Measurements from ENCODE around the gene GRID2. TPM values are rescaled to one million over a fixed set of nuclear protein-coding genes. Genes with fewer than 3 reads are reported as not detected.
A peak's percentile ranks its signal among the peaks of the same experiment; 100 is the strongest.

GRID2 gene
- total RNA-seq, 1 experiment from 2014 or later: not detected

DNA sequence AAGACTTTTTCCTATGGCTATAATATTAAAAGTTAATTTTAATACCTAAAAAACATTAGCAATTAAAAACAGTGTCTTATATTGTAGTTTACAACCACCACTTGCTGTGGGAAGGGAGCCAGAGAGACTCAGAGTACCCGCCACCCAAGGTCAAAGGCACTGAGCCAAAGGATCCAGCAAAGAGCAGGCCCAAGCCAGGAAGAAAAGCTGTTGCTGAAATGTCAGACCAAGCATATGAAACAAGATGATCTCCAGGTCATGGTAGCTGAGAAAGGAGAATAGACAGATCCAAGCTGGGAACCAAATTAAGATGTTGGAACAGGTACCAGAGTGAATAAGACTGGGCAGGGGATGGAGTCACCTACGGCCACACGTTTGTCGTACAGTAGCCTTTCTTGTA lies 1506.0 kb downstream of the GRID2 start:
- intact Hi-C loops (cut with micrococcal nuclease): no loop called here
- BruUV-seq (replicated peaks): no TSS peak
- H3K27ac Mint-ChIP-seq (ENCODE audit: low read depth, unreplicated experiment): no peak overlapping the region
- H3K9me3 Mint-ChIP-seq (ENCODE audit: unreplicated experiment): no peaks in the 10 kb centered on the region
- TF ChIP-seq, protein P1, sequence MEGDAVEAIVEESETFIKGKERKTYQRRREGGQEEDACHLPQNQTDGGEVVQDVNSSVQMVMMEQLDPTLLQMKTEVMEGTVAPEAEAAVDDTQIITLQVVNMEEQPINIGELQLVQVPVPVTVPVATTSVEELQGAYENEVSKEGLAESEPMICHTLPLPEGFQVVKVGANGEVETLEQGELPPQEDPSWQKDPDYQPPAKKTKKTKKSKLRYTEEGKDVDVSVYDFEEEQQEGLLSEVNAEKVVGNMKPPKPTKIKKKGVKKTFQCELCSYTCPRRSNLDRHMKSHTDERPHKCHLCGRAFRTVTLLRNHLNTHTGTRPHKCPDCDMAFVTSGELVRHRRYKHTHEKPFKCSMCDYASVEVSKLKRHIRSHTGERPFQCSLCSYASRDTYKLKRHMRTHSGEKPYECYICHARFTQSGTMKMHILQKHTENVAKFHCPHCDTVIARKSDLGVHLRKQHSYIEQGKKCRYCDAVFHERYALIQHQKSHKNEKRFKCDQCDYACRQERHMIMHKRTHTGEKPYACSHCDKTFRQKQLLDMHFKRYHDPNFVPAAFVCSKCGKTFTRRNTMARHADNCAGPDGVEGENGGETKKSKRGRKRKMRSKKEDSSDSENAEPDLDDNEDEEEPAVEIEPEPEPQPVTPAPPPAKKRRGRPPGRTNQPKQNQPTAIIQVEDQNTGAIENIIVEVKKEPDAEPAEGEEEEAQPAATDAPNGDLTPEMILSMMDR (IDR thresholded peaks at IDR 0.05; ENCODE audit: unreplicated experiment): no peak
- peaks cover 5% of the 10 kb centered on the region for H3K36me3 Mint-ChIP-seq (ENCODE audit: insufficient read depth, unreplicated experiment)
- no peaks in the 10 kb centered on the region for H3K27me3 Mint-ChIP-seq (ENCODE audit: insufficient read depth, unreplicated experiment)
- no peak overlapping the region for H3K4me3 Mint-ChIP-seq (ENCODE audit: unreplicated experiment)
- peaks cover 16% of the 10 kb centered on the region for H3K4me1 Mint-ChIP-seq (ENCODE audit: insufficient read depth, unreplicated experiment)
- CTCF ChIA-PET: interaction anchor here (0.7 to 1.5 kb wide), 5 partner anchors 8 to 321 kb away, joined by 3 to 5 read pairs (median 3); no protein-coding TSS in a partner anchor
- POLR2A ChIA-PET: interaction anchor here (1.2 to 1.3 kb wide), 3 partner anchors 10 to 18 kb away, joined by 3 to 4 read pairs (median 4); no protein-coding TSS in a partner anchor
- DNase-seq (ENCODE audit: unreplicated experiment): peak; percentile 35

DNA sequence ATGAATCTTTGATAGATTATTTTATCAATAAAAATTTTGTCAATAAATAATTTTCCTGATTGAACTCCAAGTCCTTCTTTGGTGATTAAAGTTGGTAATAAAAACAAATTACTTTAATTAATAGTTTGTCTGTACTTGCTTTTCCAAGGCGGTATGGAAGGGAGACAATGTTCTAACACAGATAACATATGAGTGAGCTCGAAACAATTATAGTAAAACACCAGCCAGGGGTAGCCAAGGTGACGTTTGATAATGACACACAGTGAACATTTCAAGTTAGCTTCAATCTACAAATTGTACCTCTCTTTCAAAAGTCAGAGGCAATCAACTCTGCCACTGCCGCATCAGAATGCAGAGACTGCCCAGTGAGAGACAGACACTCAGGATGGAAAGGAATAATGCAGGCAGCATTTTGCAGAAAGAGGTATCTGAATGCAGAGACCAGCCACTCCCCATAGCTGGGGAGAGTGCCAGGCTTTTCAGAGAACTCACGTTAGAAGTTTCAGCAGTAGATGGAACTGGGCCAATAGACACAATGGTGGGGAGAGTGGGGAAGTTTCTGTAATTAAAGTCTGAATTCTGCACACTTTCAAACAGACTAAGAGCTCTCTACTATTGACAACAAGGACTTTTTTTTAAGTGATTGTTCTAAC lies 1506.7 kb downstream of the GRID2 start:
- no TSS peak for BruUV-seq (replicated peaks)
- TF ChIP-seq, protein P1 (IDR thresholded peaks at IDR 0.05; ENCODE audit: unreplicated experiment): no peak
- ChIA-PET POLR2A (interaction anchor here (0.5 to 1.3 kb wide), 5 partner anchors 8 to 222 kb away, joined by 3 to 5 read pairs (median 4); no protein-coding TSS in a partner anchor), CTCF (interaction anchor here (0.6 to 1.5 kb wide), 7 partner anchors 9 to 329 kb away, joined by 3 to 5 read pairs (median 3); no protein-coding TSS in a partner anchor)
- Mint-ChIP-seq H3K9me3 (ENCODE audit: unreplicated experiment) (no peaks in the 10 kb centered on the region), H3K36me3 (ENCODE audit: insufficient read depth, unreplicated experiment) (peaks cover 5% of the 10 kb centered on the region), H3K4me3 (ENCODE audit: unreplicated experiment) (peak overlapping the region; percentile 12), H3K27me3 (ENCODE audit: insufficient read depth, unreplicated experiment) (no peaks in the 10 kb centered on the region), H3K27ac (ENCODE audit: low read depth, unreplicated experiment) (peak overlapping the region; percentile 33), H3K4me1 (ENCODE audit: insufficient read depth, unreplicated experiment) (peaks cover 16% of the 10 kb centered on the region)
- DNase-seq (ENCODE audit: unreplicated experiment): peak; percentile 86
- intact Hi-C loops (cut with micrococcal nuclease): no loop called here

- TF ChIP-seq, protein P1 (IDR thresholded peaks at IDR 0.05; ENCODE audit: unreplicated experiment): no peak
Observed at GRCh38 chr4:93813092-93813491, 1509.3 kb downstream of the GRID2 start.

DNA sequence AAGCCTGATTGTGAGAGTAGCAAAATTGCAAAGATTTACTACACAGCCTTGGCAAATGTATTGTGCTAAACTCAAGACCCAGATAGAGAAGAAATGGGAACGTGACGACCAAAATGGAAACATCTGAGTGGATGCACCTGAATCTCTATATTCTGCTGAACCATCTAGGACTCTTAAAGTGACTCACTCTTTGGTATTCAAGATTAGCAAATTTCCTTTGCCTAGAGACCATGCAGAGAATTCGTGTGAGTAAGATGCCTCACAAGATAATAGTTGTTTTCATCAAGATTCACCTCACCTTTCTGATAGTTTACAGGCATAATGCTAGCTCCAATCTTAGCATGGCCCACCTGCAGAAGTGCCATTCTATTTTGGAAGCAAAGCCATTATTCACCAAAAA lies 1510.4 kb downstream of the GRID2 start:
- H3K27ac Mint-ChIP-seq (ENCODE audit: low read depth, unreplicated experiment): no peak overlapping the region
- peak; percentile 38 for DNase-seq (ENCODE audit: unreplicated experiment)
- CTCF ChIA-PET: no interaction called here
- no peaks in the 10 kb centered on the region for H3K27me3 Mint-ChIP-seq (ENCODE audit: insufficient read depth, unreplicated experiment)
- H3K9me3 Mint-ChIP-seq (ENCODE audit: unreplicated experiment): no peaks in the 10 kb centered on the region
- H3K4me1 Mint-ChIP-seq (ENCODE audit: insufficient read depth, unreplicated experiment): peaks cover 16% of the 10 kb centered on the region
- POLR2A ChIA-PET: interaction anchor here (0.9 kb wide), 1 partner anchor 9 kb away, joined by 4 read pairs; no protein-coding TSS in a partner anchor
- H3K4me3 Mint-ChIP-seq (ENCODE audit: unreplicated experiment): no peak overlapping the region
- TF ChIP-seq, protein P1 (IDR thresholded peaks at IDR 0.05; ENCODE audit: unreplicated experiment): no peak
- intact Hi-C loops (cut with micrococcal nuclease): no loop called here
- no peaks in the 10 kb centered on the region for H3K36me3 Mint-ChIP-seq (ENCODE audit: insufficient read depth, unreplicated experiment)
- BruUV-seq (replicated peaks): no TSS peak

More at GRCh38 chr4:93813092-93813491, 1509.3 kb downstream of the GRID2 start:
- no peaks in the 10 kb centered on the region for H3K9me3 Mint-ChIP-seq (ENCODE audit: unreplicated experiment)
- ChIA-PET CTCF (interaction anchor here (1.1 kb wide), 1 partner anchor 16 kb away, joined by 3 read pairs; no protein-coding TSS in a partner anchor), POLR2A (no interaction called here)
- H3K4me1 Mint-ChIP-seq (ENCODE audit: insufficient read depth, unreplicated experiment): peaks cover 16% of the 10 kb centered on the region
- no peak overlapping the region for H3K4me3 Mint-ChIP-seq (ENCODE audit: unreplicated experiment)
- no peak overlapping the region for H3K27ac Mint-ChIP-seq (ENCODE audit: low read depth, unreplicated experiment)
- peaks cover 5% of the 10 kb centered on the region for H3K36me3 Mint-ChIP-seq (ENCODE audit: insufficient read depth, unreplicated experiment)
- no TSS peak for BruUV-seq (replicated peaks)
- H3K27me3 Mint-ChIP-seq (ENCODE audit: insufficient read depth, unreplicated experiment): no peaks in the 10 kb centered on the region
- intact Hi-C loops (cut with micrococcal nuclease): no loop called here
- DNase-seq (ENCODE audit: unreplicated experiment): no peak

Data from MCF 10A (cell line).